Nucleus accumbens (tissue), 56 donors: ENCODE measurements around the gene ALDH1A3.
"Not testable (repeated sequence)": the region's sequence is repeated elsewhere in the genome, so short reads cannot be mapped to it uniquely, and the experiment has no call there.

Experiments
- DNase-seq, 56 donors: peaks; one replicate each; lab custom pipeline; 2025; lab: John Stamatoyannopoulos, UW

ALDH1A3 gene

GRCh38 chr15:100879464-100880138, at the start of gene ALDH1A3:
ALDH1A3 (plus strand) TSS chr15:100879831; CDS start chr15:100879908, 77 bp downstream.
- DNase-seq = peak in 2 of 56 donors; percentile 5 to 14

GRCh38 chr15:100831467-100831866, 48.2 kb upstream of the ALDH1A3 start:
- no peak for DNase-seq

GRCh38 chr15:100832149-100832942, 47.3 kb upstream of the ALDH1A3 start:
- no peak for DNase-seq

GRCh38 chr15:100833417-100834389, 45.9 kb upstream of the ALDH1A3 start:
- DNase-seq = no peak

- no peak for DNase-seq
These were observed 44.9 kb upstream of the ALDH1A3 start for GRCh38 chr15:100834731-100835130.

- no peak for DNase-seq
These were observed 44.0 kb upstream of the ALDH1A3 start for GRCh38 chr15:100835636-100836035.

GRCh38 chr15:100836501-100836900, 43.1 kb upstream of the ALDH1A3 start:
- DNase-seq = no peak

GRCh38 chr15:100841426-100841825, 38.2 kb upstream of the ALDH1A3 start:
- DNase-seq = no peak

- no peak for DNase-seq
These were observed 36.6 kb upstream of the ALDH1A3 start for GRCh38 chr15:100842756-100843730.

- DNase-seq = no peak
These were observed 35.5 kb upstream of the ALDH1A3 start for GRCh38 chr15:100844167-100844566.

GRCh38 chr15:100844778-100845177, 34.9 kb upstream of the ALDH1A3 start:
- no peak for DNase-seq

- no peak for DNase-seq
These were observed 32.4 kb upstream of the ALDH1A3 start for GRCh38 chr15:100847194-100847593.

GRCh38 chr15:100849021-100849854, 30.4 kb upstream of the ALDH1A3 start:
- DNase-seq = peak in 46 of 56 donors; percentile 14 to 74 (median 40)

GRCh38 chr15:100849855-100850218, 29.8 kb upstream of the ALDH1A3 start:
- DNase-seq = no peak

GRCh38 chr15:100851428-100852015, 28.1 kb upstream of the ALDH1A3 start:
- DNase-seq = not testable (repeated sequence)

GRCh38 chr15:100852630-100853029, 27.0 kb upstream of the ALDH1A3 start:
- no peak for DNase-seq

GRCh38 chr15:100853676-100854440, 25.8 kb upstream of the ALDH1A3 start:
- DNase-seq = no peak
